ENCODE data around the gene ENDOV.
A peak's percentile ranks its signal among the peaks of the same experiment; 100 is the strongest.

Gene ENDOV

GRCh38 chr17:80414803-80415625 lies at the start of gene ENDOV:
TSS of gene ENDOV (plus strand) at chr17:80415167. CDS start at chr17:80415195, 28 bp downstream.
- CTCF ChIA-PET: interaction anchor here (1.4 to 2.2 kb wide), 3 partner anchors 9 to 161 kb away, joined by 3 to 11 read pairs (median 5); no protein-coding TSS in a partner anchor
- POLR2A ChIA-PET: no interaction called here
- DNase-seq (ENCODE audit: extremely low spot score): peak; percentile 100
- TF ChIP-seq CTCF (IDR thresholded peaks at IDR 0.05; ENCODE audit: control extremely low read depth, extremely low read depth, low read depth, missing control alignments): no peak

GRCh38 chr17:80365983-80366382 lies 49.0 kb upstream of the ENDOV start:
- DNase-seq (ENCODE audit: extremely low spot score): no peak
- no peak for TF ChIP-seq CTCF (IDR thresholded peaks at IDR 0.05; ENCODE audit: control extremely low read depth, extremely low read depth, low read depth, missing control alignments)
- ChIA-PET POLR2A (no interaction called here), CTCF (no interaction called here)

GRCh38 chr17:80367503-80367902 lies 47.5 kb upstream of the ENDOV start:
- DNase-seq (ENCODE audit: extremely low spot score): no peak

GRCh38 chr17:80371196-80371595 lies 43.8 kb upstream of the ENDOV start:
- no peak for TF ChIP-seq CTCF (IDR thresholded peaks at IDR 0.05; ENCODE audit: control extremely low read depth, extremely low read depth, low read depth, missing control alignments)
- ChIA-PET POLR2A (no interaction called here), CTCF (interaction anchor here (1.6 kb wide), 1 partner anchor 9 kb away, joined by 4 read pairs; no protein-coding TSS in a partner anchor)
- DNase-seq (ENCODE audit: extremely low spot score): no peak

More at GRCh38 chr17:80367503-80367902, 47.5 kb upstream of the ENDOV start:
- ChIA-PET CTCF (no interaction called here), POLR2A (no interaction called here)
- no peak for TF ChIP-seq CTCF (IDR thresholded peaks at IDR 0.05; ENCODE audit: control extremely low read depth, extremely low read depth, low read depth, missing control alignments)

- DNase-seq (ENCODE audit: extremely low spot score): no peak
- no peak for TF ChIP-seq CTCF (IDR thresholded peaks at IDR 0.05; ENCODE audit: control extremely low read depth, extremely low read depth, low read depth, missing control alignments)
- POLR2A ChIA-PET: no interaction called here
- CTCF ChIA-PET: no interaction called here
These were observed 42.5 kb upstream of the ENDOV start for GRCh38 chr17:80372456-80372855.

- ChIA-PET POLR2A (no interaction called here), CTCF (interaction anchor here (1.3 kb wide), 1 partner anchor 271 kb away, joined by 3 read pairs; the partner anchor contains the start of gene GAA)
- no peak for DNase-seq (ENCODE audit: extremely low spot score)
- TF ChIP-seq CTCF (IDR thresholded peaks at IDR 0.05; ENCODE audit: control extremely low read depth, extremely low read depth, low read depth, missing control alignments): no peak
These were observed 41.9 kb upstream of the ENDOV start for GRCh38 chr17:80372922-80373570.
